ENCODE results near the gene WDR74. TPM values are rescaled to one million over a fixed set of nuclear protein-coding genes. Genes with fewer than 3 reads are reported as not detected.

The WDR74 gene
- total RNA-seq, 1 experiment from 2014 or later = 110 TPM

GRCh38 chr11:62855571-62856332 is 16.4 kb upstream of the WDR74 start (continued):
- TF ChIP-seq ZSCAN18 (CRISPR knock-in tag; IDR thresholded peaks at IDR 0.05) = peak; percentile 39; the same call in 1 of the 2 replicates
- TF ChIP-seq NR3C1 (CRISPR knock-in tag; conservative IDR thresholded peaks at IDR 0.05; ENCODE audit: low read depth) = no peak

- H3K9me3 Mint-ChIP-seq = no peaks in the 10 kb centered on the region
- H3K27ac Mint-ChIP-seq = peak overlapping the region; percentile 95
- H3K36me3 Mint-ChIP-seq = peaks cover 57% of the 10 kb centered on the region
- ChIA-PET CTCF (no interaction called here), POLR2A (interaction anchor here (0.7 to 3.9 kb wide), 15 partner anchors 10 to 190 kb away, joined by 3 to 69 read pairs (median 5); partner anchors contain the start of genes C11orf98, CSKMT, NXF1 and SLC3A2)
- ATAC-seq (no peak), DNase-seq (ENCODE audit: low spot score) (no peak)
- peak overlapping the region; percentile 99 for H3K4me3 Mint-ChIP-seq
- peaks cover 55% of the 10 kb centered on the region for H3K4me1 Mint-ChIP-seq
- H3K27me3 Mint-ChIP-seq (ENCODE audit: low read depth) = 0 out of 2 replicates have a peak, but pooled peaks cover 4% of the 10 kb centered on the region
- TF ChIP-seq EMX1 (CRISPR knock-in tag; IDR thresholded peaks at IDR 0.05) (peak; percentile 93; the same call in 1 of the 2 replicates), TP53 (CRISPR knock-in tag; IDR thresholded peaks at IDR 0.05) (no peak), USF1 (CRISPR knock-in tag; IDR thresholded peaks at IDR 0.05) (peak; percentile 10; the same call in 1 of the 2 replicates), ZBTB43 (CRISPR knock-in tag; IDR thresholded peaks at IDR 0.05) (no peak; the same call in 1 of the 2 replicates), GRHL2 (CRISPR knock-in tag; IDR thresholded peaks at IDR 0.05; ENCODE audit: insufficient replicate concordance, severe bottlenecking) (no peak), ELF4 (CRISPR knock-in tag; IDR thresholded peaks at IDR 0.05; ENCODE audit: low read depth) (no peak), ERG (CRISPR knock-in tag; IDR thresholded peaks at IDR 0.05) (0 out of 2 replicates have a peak, but pooled peaks have one; percentile 53), RORB (CRISPR knock-in tag; IDR thresholded peaks at IDR 0.05) (no peak), JUN (CRISPR knock-in tag; IDR thresholded peaks at IDR 0.05) (no peak), GABPB1 (CRISPR knock-in tag; IDR thresholded peaks at IDR 0.05) (no peak), ATF3 (CRISPR knock-in tag; conservative IDR thresholded peaks at IDR 0.05) (no peak), USF2 (CRISPR knock-in tag; IDR thresholded peaks at IDR 0.05) (no peak), ARID4B (CRISPR knock-in tag; IDR thresholded peaks at IDR 0.05; ENCODE audit: borderline replicate concordance) (0 out of 2 replicates have a peak, but pooled peaks have one; percentile 19), AFF4 (CRISPR knock-in tag; IDR thresholded peaks at IDR 0.05; ENCODE audit: borderline replicate concordance) (no peak)
Measured at GRCh38 chr11:62854825-62855570, 15.6 kb upstream of the WDR74 start.

All from WTC11 (cell line).